Activated CD8-positive, alpha-beta memory T cell treated with anti-CD3 and anti-CD28 coated beads for 1 hour (primary cell): ENCODE results near the gene LAPTM5.
"Not testable (repeated sequence)": the region's sequence is repeated elsewhere in the genome, so short reads cannot be mapped to it uniquely, and the experiment has no call there.

Experiments
- DNase-seq, 2 donors: peaks; one replicate each; pipeline ENCODE4 v3.0.0-alpha.2; 2020; ENCODE audit warnings: low read depth in 1 of 2; ENCODE audit errors: extremely low read depth in 1 of 2

The LAPTM5 gene

GRCh38 chr1:30773722-30774358 is 16.3 kb upstream of the LAPTM5 start:
- DNase-seq, result no peak

- no peak for DNase-seq
Measured at GRCh38 chr1:30771005-30771404, 13.4 kb upstream of the LAPTM5 start.

- no peak for DNase-seq
Measured at GRCh38 chr1:30770150-30770549, 12.6 kb upstream of the LAPTM5 start.

- no peak for DNase-seq
Measured at GRCh38 chr1:30768830-30769718, 11.5 kb upstream of the LAPTM5 start.

- DNase-seq, result no peak
Measured at GRCh38 chr1:30768159-30768829, 10.7 kb upstream of the LAPTM5 start.

- DNase-seq, result not testable (repeated sequence)
Measured at GRCh38 chr1:30766948-30767347, 9.4 kb upstream of the LAPTM5 start.

GRCh38 chr1:30765556-30766434 is 8.2 kb upstream of the LAPTM5 start:
- no peak for DNase-seq

- DNase-seq, result no peak
Measured at GRCh38 chr1:30764939-30765555, 7.5 kb upstream of the LAPTM5 start.

- DNase-seq, result no peak
Measured at GRCh38 chr1:30764396-30764795, 6.8 kb upstream of the LAPTM5 start.

- DNase-seq, result no peak
Measured at GRCh38 chr1:30763651-30764248, 6.2 kb upstream of the LAPTM5 start.

GRCh38 chr1:30762930-30763650 is 5.5 kb upstream of the LAPTM5 start:
- no peak for DNase-seq

GRCh38 chr1:30762152-30762929 is 4.8 kb upstream of the LAPTM5 start:
- DNase-seq, result no peak

GRCh38 chr1:30761381-30762151 is 4.0 kb upstream of the LAPTM5 start:
- no peak for DNase-seq

- DNase-seq, result no peak
Measured at GRCh38 chr1:30760596-30761324, 3.2 kb upstream of the LAPTM5 start.

- DNase-seq, result peak in 1 of 2 donors; percentile 41
Measured at GRCh38 chr1:30759718-30760281, 2.2 kb upstream of the LAPTM5 start.

- no peak for DNase-seq
Measured at GRCh38 chr1:30758785-30759380, 1.3 kb upstream of the LAPTM5 start.
